Liver (tissue), 3 donors: ENCODE measurements around the gene WDR27.

Source experiments
- EGR1 ChIP-seq, 2 donors: IDR thresholded peaks; 2 replicates each; pipeline ENCODE4 v1.6.1; 2016 to 2018; ENCODE audit warnings: antibody characterized with exemption in 2 of 2, low read depth in 2 of 2
- FOXA1 ChIP-seq: IDR thresholded peaks from 2 replicates; pipeline ENCODE4 v1.6.1; 2016; ENCODE audit warnings: antibody characterized with exemption
- GABPA ChIP-seq, 2 donors: IDR thresholded peaks in 1 of 2; conservative IDR thresholded peaks in 1 of 2; 2 replicates each; pipeline ENCODE4 v1.6.1; 2016; ENCODE audit warnings: antibody characterized with exemption in 2 of 2, mild to moderate bottlenecking in 1 of 2, moderate library complexity in 1 of 2
- HNF4G ChIP-seq: IDR thresholded peaks from 2 replicates; pipeline ENCODE4 v1.6.1; 2016; ENCODE audit warnings: antibody characterized with exemption
- JUND ChIP-seq, 2 donors: IDR thresholded peaks; 2 replicates each; pipeline ENCODE4 v1.6.1; 2016; ENCODE audit warnings: antibody characterized with exemption in 2 of 2
- RAD21 ChIP-seq, 2 donors: IDR thresholded peaks; 2 replicates each; pipeline ENCODE4 v1.6.1; 2016; ENCODE audit warnings: antibody characterized with exemption in 2 of 2, mild to moderate bottlenecking in 2 of 2
- RXRA ChIP-seq, 2 donors: IDR thresholded peaks; 2 replicates each; pipeline ENCODE4 v1.6.1; 2017 to 2018; ENCODE audit warnings: antibody characterized with exemption in 2 of 2, mild to moderate bottlenecking in 1 of 2
- TAF1 ChIP-seq: conservative IDR thresholded peaks from 2 replicates; pipeline ENCODE4 v1.6.1; 2016; ENCODE audit warnings: antibody characterized with exemption, mild to moderate bottlenecking
- YY1 ChIP-seq: IDR thresholded peaks from 2 replicates; pipeline ENCODE4 v1.6.1; 2016; ENCODE audit warnings: antibody characterized with exemption, mild to moderate bottlenecking
- TF ChIP-seq, protein P1 (sequence below): IDR thresholded peaks from 2 replicates; pipeline ENCODE4 v1.6.1; 2016; ENCODE audit warnings: antibody characterized with exemption
- TF ChIP-seq, protein P2 (sequence below): fragments of 150-350 bp; IDR thresholded peaks from 2 replicates; pipeline ENCODE4 v1.5.1; 2017; ENCODE audit warnings: improper control_type of control experiment, low read depth, low read length; ENCODE audit not compliant: missing input control
- TF ChIP-seq, protein P3 (sequence below): IDR thresholded peaks from 2 replicates; pipeline ENCODE4 v1.6.1; 2016; ENCODE audit warnings: antibody characterized with exemption
- TF ChIP-seq, protein P4 (sequence below): IDR thresholded peaks from 2 replicates; pipeline ENCODE4 v1.6.1; 2016; ENCODE audit warnings: antibody characterized with exemption, mild to moderate bottlenecking
- donor health status: healthy.
- donor health status: healthy.

DNA sequence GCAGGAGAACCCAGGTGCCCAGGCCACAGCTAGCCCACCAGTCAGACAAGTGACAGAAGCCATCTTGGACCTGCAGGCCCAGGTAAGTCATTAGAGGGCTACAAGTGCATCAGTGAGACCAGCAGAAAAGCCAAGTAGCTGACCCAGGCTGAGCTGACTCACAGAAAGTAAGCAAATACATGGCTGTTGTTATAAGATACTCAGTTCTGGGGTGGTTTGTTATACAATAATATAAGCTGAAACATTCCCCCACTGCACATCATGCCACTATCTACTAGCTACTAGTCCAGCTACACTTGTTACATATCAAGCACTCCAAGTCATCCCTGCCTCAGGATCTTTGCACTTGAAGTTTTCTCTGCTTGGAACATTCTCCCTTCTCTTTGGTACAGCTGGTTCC, 39.5 kb upstream of the WDR27 start:
- TF ChIP-seq TAF1 (no peak), RAD21 (IDR thresholded peaks at IDR 0.05) (no peak), YY1 (no peak), FOXA1 (no peak), JUND (IDR thresholded peaks at IDR 0.05) (no peak), GABPA (IDR thresholded peaks at IDR 0.05 in 1 of 2, conservative IDR thresholded peaks at IDR 0.05 in 1 of 2) (no peak), EGR1 (IDR thresholded peaks at IDR 0.05; ENCODE audit: low read depth in 2 of 2) (no peak), RXRA (IDR thresholded peaks at IDR 0.05) (no peak), HNF4G (no peak)
- TF ChIP-seq, protein P1, sequence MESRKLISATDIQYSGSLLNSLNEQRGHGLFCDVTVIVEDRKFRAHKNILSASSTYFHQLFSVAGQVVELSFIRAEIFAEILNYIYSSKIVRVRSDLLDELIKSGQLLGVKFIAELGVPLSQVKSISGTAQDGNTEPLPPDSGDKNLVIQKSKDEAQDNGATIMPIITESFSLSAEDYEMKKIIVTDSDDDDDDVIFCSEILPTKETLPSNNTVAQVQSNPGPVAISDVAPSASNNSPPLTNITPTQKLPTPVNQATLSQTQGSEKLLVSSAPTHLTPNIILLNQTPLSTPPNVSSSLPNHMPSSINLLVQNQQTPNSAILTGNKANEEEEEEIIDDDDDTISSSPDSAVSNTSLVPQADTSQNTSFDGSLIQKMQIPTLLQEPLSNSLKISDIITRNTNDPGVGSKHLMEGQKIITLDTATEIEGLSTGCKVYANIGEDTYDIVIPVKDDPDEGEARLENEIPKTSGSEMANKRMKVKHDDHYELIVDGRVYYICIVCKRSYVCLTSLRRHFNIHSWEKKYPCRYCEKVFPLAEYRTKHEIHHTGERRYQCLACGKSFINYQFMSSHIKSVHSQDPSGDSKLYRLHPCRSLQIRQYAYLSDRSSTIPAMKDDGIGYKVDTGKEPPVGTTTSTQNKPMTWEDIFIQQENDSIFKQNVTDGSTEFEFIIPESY, result no peak
- TF ChIP-seq, protein P2, sequence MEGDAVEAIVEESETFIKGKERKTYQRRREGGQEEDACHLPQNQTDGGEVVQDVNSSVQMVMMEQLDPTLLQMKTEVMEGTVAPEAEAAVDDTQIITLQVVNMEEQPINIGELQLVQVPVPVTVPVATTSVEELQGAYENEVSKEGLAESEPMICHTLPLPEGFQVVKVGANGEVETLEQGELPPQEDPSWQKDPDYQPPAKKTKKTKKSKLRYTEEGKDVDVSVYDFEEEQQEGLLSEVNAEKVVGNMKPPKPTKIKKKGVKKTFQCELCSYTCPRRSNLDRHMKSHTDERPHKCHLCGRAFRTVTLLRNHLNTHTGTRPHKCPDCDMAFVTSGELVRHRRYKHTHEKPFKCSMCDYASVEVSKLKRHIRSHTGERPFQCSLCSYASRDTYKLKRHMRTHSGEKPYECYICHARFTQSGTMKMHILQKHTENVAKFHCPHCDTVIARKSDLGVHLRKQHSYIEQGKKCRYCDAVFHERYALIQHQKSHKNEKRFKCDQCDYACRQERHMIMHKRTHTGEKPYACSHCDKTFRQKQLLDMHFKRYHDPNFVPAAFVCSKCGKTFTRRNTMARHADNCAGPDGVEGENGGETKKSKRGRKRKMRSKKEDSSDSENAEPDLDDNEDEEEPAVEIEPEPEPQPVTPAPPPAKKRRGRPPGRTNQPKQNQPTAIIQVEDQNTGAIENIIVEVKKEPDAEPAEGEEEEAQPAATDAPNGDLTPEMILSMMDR, result no peak
- TF ChIP-seq, protein P3, sequence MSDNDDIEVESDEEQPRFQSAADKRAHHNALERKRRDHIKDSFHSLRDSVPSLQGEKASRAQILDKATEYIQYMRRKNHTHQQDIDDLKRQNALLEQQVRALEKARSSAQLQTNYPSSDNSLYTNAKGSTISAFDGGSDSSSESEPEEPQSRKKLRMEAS, result no peak
- TF ChIP-seq, protein P4, sequence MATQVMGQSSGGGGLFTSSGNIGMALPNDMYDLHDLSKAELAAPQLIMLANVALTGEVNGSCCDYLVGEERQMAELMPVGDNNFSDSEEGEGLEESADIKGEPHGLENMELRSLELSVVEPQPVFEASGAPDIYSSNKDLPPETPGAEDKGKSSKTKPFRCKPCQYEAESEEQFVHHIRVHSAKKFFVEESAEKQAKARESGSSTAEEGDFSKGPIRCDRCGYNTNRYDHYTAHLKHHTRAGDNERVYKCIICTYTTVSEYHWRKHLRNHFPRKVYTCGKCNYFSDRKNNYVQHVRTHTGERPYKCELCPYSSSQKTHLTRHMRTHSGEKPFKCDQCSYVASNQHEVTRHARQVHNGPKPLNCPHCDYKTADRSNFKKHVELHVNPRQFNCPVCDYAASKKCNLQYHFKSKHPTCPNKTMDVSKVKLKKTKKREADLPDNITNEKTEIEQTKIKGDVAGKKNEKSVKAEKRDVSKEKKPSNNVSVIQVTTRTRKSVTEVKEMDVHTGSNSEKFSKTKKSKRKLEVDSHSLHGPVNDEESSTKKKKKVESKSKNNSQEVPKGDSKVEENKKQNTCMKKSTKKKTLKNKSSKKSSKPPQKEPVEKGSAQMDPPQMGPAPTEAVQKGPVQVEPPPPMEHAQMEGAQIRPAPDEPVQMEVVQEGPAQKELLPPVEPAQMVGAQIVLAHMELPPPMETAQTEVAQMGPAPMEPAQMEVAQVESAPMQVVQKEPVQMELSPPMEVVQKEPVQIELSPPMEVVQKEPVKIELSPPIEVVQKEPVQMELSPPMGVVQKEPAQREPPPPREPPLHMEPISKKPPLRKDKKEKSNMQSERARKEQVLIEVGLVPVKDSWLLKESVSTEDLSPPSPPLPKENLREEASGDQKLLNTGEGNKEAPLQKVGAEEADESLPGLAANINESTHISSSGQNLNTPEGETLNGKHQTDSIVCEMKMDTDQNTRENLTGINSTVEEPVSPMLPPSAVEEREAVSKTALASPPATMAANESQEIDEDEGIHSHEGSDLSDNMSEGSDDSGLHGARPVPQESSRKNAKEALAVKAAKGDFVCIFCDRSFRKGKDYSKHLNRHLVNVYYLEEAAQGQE, result no peak
